Immature natural killer cell (primary cell): ENCODE results near the gene TMED4. TPM values are rescaled to one million over a fixed set of nuclear protein-coding genes. Genes with fewer than 3 reads are reported as not detected.

Source experiments
- DNase-seq, 3 donors: peaks; one replicate each; pipeline ENCODE4 v3.0.0; 2022; ENCODE audit warnings: mixed read lengths in 1 of 3
- H3K27ac Mint-ChIP-seq, 6 donors: one replicate each; pipeline ENCODE4 v1.8.0; 2020; ENCODE audit warnings: mixed read lengths in 6 of 6, mild to moderate bottlenecking in 5 of 6, inconsistent platforms in 4 of 6, moderate library complexity in 3 of 6
- H3K27me3 Mint-ChIP-seq, 3 donors: one replicate each; pipeline ENCODE4 v1.8.0; 2020 to 2021; ENCODE audit warnings: low read depth in 3 of 3, mild to moderate bottlenecking in 3 of 3, mixed read lengths in 3 of 3, moderate library complexity in 3 of 3, inconsistent platforms in 1 of 3
- H3K36me3 Mint-ChIP-seq, 3 donors: one replicate each; pipeline ENCODE4 v1.8.0; 2020; ENCODE audit warnings: mixed read lengths in 3 of 3, inconsistent platforms in 2 of 3, mild to moderate bottlenecking in 2 of 3
- H3K4me1 Mint-ChIP-seq, 2 donors: one replicate each; pipeline ENCODE4 v1.8.0; 2020; ENCODE audit warnings: inconsistent platforms in 2 of 2, mild to moderate bottlenecking in 2 of 2, mixed read lengths in 2 of 2, moderate library complexity in 1 of 2
- H3K4me3 Mint-ChIP-seq, 5 donors: one replicate each; pipeline ENCODE4 v1.8.0; 2020; ENCODE audit warnings: mild to moderate bottlenecking in 5 of 5, mixed read lengths in 5 of 5, inconsistent platforms in 3 of 5, moderate library complexity in 3 of 5
- H3K9me3 Mint-ChIP-seq, 6 donors: one replicate each; pipeline ENCODE4 v1.8.0; 2020; ENCODE audit warnings: mild to moderate bottlenecking in 6 of 6, mixed read lengths in 6 of 6, inconsistent platforms in 4 of 6, moderate library complexity in 3 of 6
- polyA plus RNA-seq, 3 donors: library from polyadenylated mRNA; unstranded; fragments of 300-500 nt; fragmentation: Illumina TruSeq; gene quantifications; one replicate each; pipeline ENCODE4 v1.2.3, GENCODE V29; 2021

TMED4 gene
- 10 to 100 TPM; 50.0 to 79.0 (median 71.6) TPM for polyA plus RNA-seq

- H3K4me1 Mint-ChIP-seq, result peaks cover 34 to 36% of the 10 kb centered on the region in 2 donors
- H3K9me3 Mint-ChIP-seq, result no peaks in the 10 kb centered on the region
- H3K27ac Mint-ChIP-seq, result peak within 1 kb of the TSS; percentile 95 to 98 (median 96)
- peaks cover 7 to 11% (median 9%) of the 10 kb centered on the region in 3 donors for H3K27me3 Mint-ChIP-seq
- peak within 1 kb of the TSS; percentile 86 to 93 (median 90) for H3K4me3 Mint-ChIP-seq
- peaks cover 9 to 14% (median 12%) of the 10 kb centered on the region in 3 donors for H3K36me3 Mint-ChIP-seq
- DNase-seq, result peak; percentile 100
Observed at GRCh38 chr7:44581879-44582603, at the start of gene TMED4. Gene TMED4 (minus strand): TSS chr7:44582231. CDS start chr7:44582206, 25 bp downstream.

- DNase-seq, result peak; percentile 73 to 81 (median 77)
- H3K27ac Mint-ChIP-seq, result peak overlapping the region; percentile 86 to 96 (median 91)
- peaks cover 5 to 26% (median 16%) of the 10 kb centered on the region in 3 donors for H3K27me3 Mint-ChIP-seq
- H3K36me3 Mint-ChIP-seq, result peaks cover 8 to 12% (median 8%) of the 10 kb centered on the region in 3 donors
- H3K4me3 Mint-ChIP-seq, result peak overlapping the region; percentile 72 to 86 (median 82)
- peaks cover 0 to 2% (median 0%) of the 10 kb centered on the region in 6 donors for H3K9me3 Mint-ChIP-seq
- peaks cover 72 to 79% of the 10 kb centered on the region in 2 donors for H3K4me1 Mint-ChIP-seq
Observed at GRCh38 chr7:44631458-44632115, 49.6 kb upstream of the TMED4 start.

GRCh38 chr7:44630792-44631457 is 48.9 kb upstream of the TMED4 start:
- H3K27me3 Mint-ChIP-seq, result peaks cover 5 to 25% (median 16%) of the 10 kb centered on the region in 3 donors
- H3K4me1 Mint-ChIP-seq, result peaks cover 72 to 79% of the 10 kb centered on the region in 2 donors
- H3K4me3 Mint-ChIP-seq, result peak overlapping the region; percentile 72 to 86 (median 82)
- H3K27ac Mint-ChIP-seq, result peak overlapping the region; percentile 86 to 96 (median 91)
- H3K36me3 Mint-ChIP-seq, result peaks cover 14 to 18% (median 14%) of the 10 kb centered on the region in 3 donors
- DNase-seq, result no peak
- peaks cover 0 to 2% (median 0%) of the 10 kb centered on the region in 6 donors for H3K9me3 Mint-ChIP-seq

GRCh38 chr7:44629829-44630522 is 47.9 kb upstream of the TMED4 start:
- H3K4me1 Mint-ChIP-seq, result peaks cover 66 to 79% of the 10 kb centered on the region in 2 donors
- peaks cover 5 to 19% (median 11%) of the 10 kb centered on the region in 3 donors for H3K27me3 Mint-ChIP-seq
- DNase-seq, result no peak
- H3K9me3 Mint-ChIP-seq, result peaks cover 0 to 2% (median 0%) of the 10 kb centered on the region in 6 donors
- peaks cover 14 to 19% (median 15%) of the 10 kb centered on the region in 3 donors for H3K36me3 Mint-ChIP-seq
- H3K27ac Mint-ChIP-seq, result peak overlapping the region in 4 of 6 donors; percentile 22 to 96 (median 62)
- H3K4me3 Mint-ChIP-seq, result peak overlapping the region in 2 of 5 donors; percentile 82 to 86

- Mint-ChIP-seq H3K27ac (peak overlapping the region in 1 of 6 donors; percentile 48), H3K9me3 (no peaks in the 10 kb centered on the region), H3K4me1 (peaks cover 68 to 80% of the 10 kb centered on the region in 2 donors), H3K36me3 (peaks cover 16 to 26% (median 16%) of the 10 kb centered on the region in 3 donors), H3K27me3 (peaks cover 2 to 12% (median 3%) of the 10 kb centered on the region in 3 donors), H3K4me3 (no peak overlapping the region)
- no peak for DNase-seq
Observed at GRCh38 chr7:44626620-44627019, 44.6 kb upstream of the TMED4 start.

GRCh38 chr7:44625526-44626471 is 43.8 kb upstream of the TMED4 start:
- H3K9me3 Mint-ChIP-seq, result no peaks in the 10 kb centered on the region
- peaks cover 67 to 80% of the 10 kb centered on the region in 2 donors for H3K4me1 Mint-ChIP-seq
- peaks cover 14 to 25% (median 16%) of the 10 kb centered on the region in 3 donors for H3K36me3 Mint-ChIP-seq
- H3K27ac Mint-ChIP-seq, result peak overlapping the region in 5 of 6 donors; percentile 26 to 85 (median 55)
- DNase-seq, result no peak
- peaks cover 0 to 6% (median 2%) of the 10 kb centered on the region in 3 donors for H3K27me3 Mint-ChIP-seq
- H3K4me3 Mint-ChIP-seq, result peak overlapping the region in 1 of 5 donors; percentile 0

GRCh38 chr7:44624318-44624717 is 42.3 kb upstream of the TMED4 start:
- peaks cover 0 to 2% (median 0%) of the 10 kb centered on the region in 3 donors for H3K27me3 Mint-ChIP-seq
- H3K4me1 Mint-ChIP-seq, result peaks cover 59 to 79% of the 10 kb centered on the region in 2 donors
- H3K9me3 Mint-ChIP-seq, result no peaks in the 10 kb centered on the region
- H3K4me3 Mint-ChIP-seq, result no peak overlapping the region
- DNase-seq, result no peak
- peak overlapping the region in 4 of 6 donors; percentile 21 to 80 (median 60) for H3K27ac Mint-ChIP-seq
- H3K36me3 Mint-ChIP-seq, result peaks cover 14 to 22% (median 16%) of the 10 kb centered on the region in 3 donors

- H3K9me3 Mint-ChIP-seq, result no peaks in the 10 kb centered on the region
- H3K4me1 Mint-ChIP-seq, result peaks cover 65 to 88% of the 10 kb centered on the region in 2 donors
Observed at GRCh38 chr7:44622342-44623151, 40.5 kb upstream of the TMED4 start.

GRCh38 chr7:44621750-44622103 is 39.7 kb upstream of the TMED4 start:
- no peak for DNase-seq
- Mint-ChIP-seq H3K36me3 (peaks cover 11 to 18% (median 11%) of the 10 kb centered on the region in 3 donors), H3K4me1 (peaks cover 72 to 95% of the 10 kb centered on the region in 2 donors), H3K9me3 (no peaks in the 10 kb centered on the region), H3K4me3 (no peak overlapping the region), H3K27ac (peak overlapping the region in 2 of 6 donors; percentile 34 to 38), H3K27me3 (peaks cover 0 to 2% (median 0%) of the 10 kb centered on the region in 3 donors)

More at GRCh38 chr7:44622342-44623151, 40.5 kb upstream of the TMED4 start:
- Mint-ChIP-seq H3K4me3 (peak overlapping the region in 2 of 5 donors; percentile 7 to 66), H3K27me3 (peaks cover 0 to 2% (median 0%) of the 10 kb centered on the region in 3 donors), H3K36me3 (peaks cover 11 to 18% (median 11%) of the 10 kb centered on the region in 3 donors), H3K27ac (peak overlapping the region in 4 of 6 donors; percentile 34 to 91 (median 66))
- DNase-seq, result no peak

- Mint-ChIP-seq H3K27me3 (peaks cover 0 to 2% (median 0%) of the 10 kb centered on the region in 3 donors), H3K36me3 (peaks cover 8 to 14% (median 8%) of the 10 kb centered on the region in 3 donors), H3K4me1 (peaks cover 67 to 93% of the 10 kb centered on the region in 2 donors), H3K27ac (peak overlapping the region in 4 of 6 donors; percentile 14 to 61 (median 34)), H3K4me3 (no peak overlapping the region), H3K9me3 (no peaks in the 10 kb centered on the region)
- DNase-seq, result no peak
Observed at GRCh38 chr7:44621034-44621749, 39.2 kb upstream of the TMED4 start.

GRCh38 chr7:44618753-44619152 is 36.7 kb upstream of the TMED4 start:
- H3K4me3 Mint-ChIP-seq, result no peak overlapping the region
- H3K36me3 Mint-ChIP-seq, result peaks cover 0 to 4% (median under 1%) of the 10 kb centered on the region in 3 donors
- H3K4me1 Mint-ChIP-seq, result peaks cover 66 to 91% of the 10 kb centered on the region in 2 donors
- no peak for DNase-seq
- H3K27me3 Mint-ChIP-seq, result peaks cover 0 to 2% (median 0%) of the 10 kb centered on the region in 3 donors
- H3K27ac Mint-ChIP-seq, result peak overlapping the region in 2 of 6 donors; percentile 13 to 57
- no peaks in the 10 kb centered on the region for H3K9me3 Mint-ChIP-seq
